ENCODE data around the gene FOXI3. TPM values are rescaled to one million over a fixed set of nuclear protein-coding genes. Genes with fewer than 3 reads are reported as not detected.

The FOXI3 gene
- total RNA-seq (not detected in 2 replicates), polyA plus RNA-seq (not detected in 2 replicates)

GRCh38 chr2:88452565-88452905, at the start of gene FOXI3:
Gene FOXI3 (minus strand): TSS chr2:88452693. CDS start chr2:88452535, 158 bp downstream.
- Histone ChIP-seq H3K9me3 (ENCODE audit: low read depth) (no peaks in the 10 kb centered on the region), H3K36me3 (replicated peaks; ENCODE audit: insufficient read depth, low read depth) (no peaks in the 10 kb centered on the region), H3K79me2 (no peaks in the 10 kb centered on the region), H3K4me1 (ENCODE audit: insufficient read depth) (no peaks in the 10 kb centered on the region), H2AFZ (peak within 1 kb of the TSS; percentile 71), H3K9me2 (replicated peaks; ENCODE audit: insufficient read depth) (no peaks in the 10 kb centered on the region), H4K20me1 (ENCODE audit: insufficient read depth, poor library complexity, severe bottlenecking) (no peaks in the 10 kb centered on the region), H3K27me3 (peaks cover 67% of the 10 kb centered on the region), H3K4me3 (no peak within 1 kb of the TSS), H3K27ac (no peak within 1 kb of the TSS), H3K4me2 (peak within 1 kb of the TSS; percentile 89)
- TF ChIP-seq EZH2phosphoT487 (IDR thresholded peaks at IDR 0.05; ENCODE audit: low read depth, severe bottlenecking, unreplicated experiment) (no peak), EZH2 (IDR thresholded peaks at IDR 0.05; ENCODE audit: borderline replicate concordance) (no peak)
- TF ChIP-seq, protein P1, sequence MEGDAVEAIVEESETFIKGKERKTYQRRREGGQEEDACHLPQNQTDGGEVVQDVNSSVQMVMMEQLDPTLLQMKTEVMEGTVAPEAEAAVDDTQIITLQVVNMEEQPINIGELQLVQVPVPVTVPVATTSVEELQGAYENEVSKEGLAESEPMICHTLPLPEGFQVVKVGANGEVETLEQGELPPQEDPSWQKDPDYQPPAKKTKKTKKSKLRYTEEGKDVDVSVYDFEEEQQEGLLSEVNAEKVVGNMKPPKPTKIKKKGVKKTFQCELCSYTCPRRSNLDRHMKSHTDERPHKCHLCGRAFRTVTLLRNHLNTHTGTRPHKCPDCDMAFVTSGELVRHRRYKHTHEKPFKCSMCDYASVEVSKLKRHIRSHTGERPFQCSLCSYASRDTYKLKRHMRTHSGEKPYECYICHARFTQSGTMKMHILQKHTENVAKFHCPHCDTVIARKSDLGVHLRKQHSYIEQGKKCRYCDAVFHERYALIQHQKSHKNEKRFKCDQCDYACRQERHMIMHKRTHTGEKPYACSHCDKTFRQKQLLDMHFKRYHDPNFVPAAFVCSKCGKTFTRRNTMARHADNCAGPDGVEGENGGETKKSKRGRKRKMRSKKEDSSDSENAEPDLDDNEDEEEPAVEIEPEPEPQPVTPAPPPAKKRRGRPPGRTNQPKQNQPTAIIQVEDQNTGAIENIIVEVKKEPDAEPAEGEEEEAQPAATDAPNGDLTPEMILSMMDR (IDR thresholded peaks at IDR 0.05; ENCODE audit: poor library complexity): no peak
- peak; percentile 30 for DNase-seq (ENCODE audit: low spot score)
- 0% methylated on average over 8 of the region's 48 CpGs for WGBS (ENCODE audit: low lambda C conversion rate, missing lambda C conversion rate)

DNA sequence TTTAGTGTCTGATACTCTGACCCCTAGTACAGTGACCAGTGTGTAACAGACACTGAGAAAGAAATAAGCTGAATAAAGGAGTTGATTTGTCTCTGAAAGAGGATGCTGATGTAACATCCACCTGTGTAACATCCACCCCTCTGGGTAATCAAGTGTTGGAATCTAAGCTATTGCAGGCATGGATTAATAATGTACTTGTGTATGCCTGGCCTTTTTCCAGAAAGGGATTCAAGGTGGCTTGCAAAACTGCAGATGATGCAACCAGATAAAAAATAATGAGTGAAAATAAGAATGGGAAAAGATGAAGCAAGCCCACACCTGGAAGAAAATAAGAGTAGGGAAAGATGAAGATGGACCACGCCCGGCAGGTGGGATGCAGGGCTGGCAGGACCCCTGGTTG, 48.2 kb upstream of the FOXI3 start:
- no peak for DNase-seq (ENCODE audit: low spot score)
- H3K4me2 ChIP-seq: no peak overlapping the region
- 100% methylated on average over 2 of the region's 2 CpGs for WGBS (ENCODE audit: low lambda C conversion rate, missing lambda C conversion rate)

GRCh38 chr2:88499204-88499603, 46.7 kb upstream of the FOXI3 start:
- Histone ChIP-seq H3K79me2 (no peaks in the 10 kb centered on the region), H3K4me1 (ENCODE audit: insufficient read depth) (no peaks in the 10 kb centered on the region), H3K27ac (no peak overlapping the region), H3K27me3 (no peaks in the 10 kb centered on the region), H3K4me3 (no peak overlapping the region), H3K9me3 (ENCODE audit: low read depth) (no peaks in the 10 kb centered on the region), H3K36me3 (replicated peaks; ENCODE audit: insufficient read depth, low read depth) (no peaks in the 10 kb centered on the region), H2AFZ (no peak overlapping the region), H4K20me1 (ENCODE audit: insufficient read depth, poor library complexity, severe bottlenecking) (no peaks in the 10 kb centered on the region), H3K4me2 (no peak overlapping the region), H3K9me2 (replicated peaks; ENCODE audit: insufficient read depth) (no peaks in the 10 kb centered on the region)
- TF ChIP-seq EZH2 (IDR thresholded peaks at IDR 0.05; ENCODE audit: borderline replicate concordance) (no peak), EZH2phosphoT487 (IDR thresholded peaks at IDR 0.05; ENCODE audit: low read depth, severe bottlenecking, unreplicated experiment) (no peak)
- TF ChIP-seq, protein P1 (IDR thresholded peaks at IDR 0.05; ENCODE audit: poor library complexity): no peak
- 36% methylated on average over 1 of the region's 1 CpG for whole genome bisulfite sequencing (ENCODE audit: low lambda C conversion rate, missing lambda C conversion rate)
- DNase-seq (ENCODE audit: low spot score): no peak

More for the DNA sequence above, 48.2 kb upstream of the FOXI3 start:
- no peaks in the 10 kb centered on the region for H3K4me1 ChIP-seq (ENCODE audit: insufficient read depth)
- no peaks in the 10 kb centered on the region for H3K9me2 ChIP-seq (replicated peaks; ENCODE audit: insufficient read depth)
- no peaks in the 10 kb centered on the region for H3K27me3 ChIP-seq
- H3K9me3 ChIP-seq (ENCODE audit: low read depth): no peaks in the 10 kb centered on the region
- H4K20me1 ChIP-seq (ENCODE audit: insufficient read depth, poor library complexity, severe bottlenecking): no peaks in the 10 kb centered on the region
- no peaks in the 10 kb centered on the region for H3K36me3 ChIP-seq (replicated peaks; ENCODE audit: insufficient read depth, low read depth)
- no peaks in the 10 kb centered on the region for H3K79me2 ChIP-seq
- H3K4me3 ChIP-seq: no peak overlapping the region
- TF ChIP-seq, protein P1 (IDR thresholded peaks at IDR 0.05; ENCODE audit: poor library complexity): no peak
- TF ChIP-seq EZH2 (IDR thresholded peaks at IDR 0.05; ENCODE audit: borderline replicate concordance) (no peak), EZH2phosphoT487 (IDR thresholded peaks at IDR 0.05; ENCODE audit: low read depth, severe bottlenecking, unreplicated experiment) (no peak)
- no peak overlapping the region for H3K27ac ChIP-seq
- H2AFZ ChIP-seq: no peak overlapping the region

DNA sequence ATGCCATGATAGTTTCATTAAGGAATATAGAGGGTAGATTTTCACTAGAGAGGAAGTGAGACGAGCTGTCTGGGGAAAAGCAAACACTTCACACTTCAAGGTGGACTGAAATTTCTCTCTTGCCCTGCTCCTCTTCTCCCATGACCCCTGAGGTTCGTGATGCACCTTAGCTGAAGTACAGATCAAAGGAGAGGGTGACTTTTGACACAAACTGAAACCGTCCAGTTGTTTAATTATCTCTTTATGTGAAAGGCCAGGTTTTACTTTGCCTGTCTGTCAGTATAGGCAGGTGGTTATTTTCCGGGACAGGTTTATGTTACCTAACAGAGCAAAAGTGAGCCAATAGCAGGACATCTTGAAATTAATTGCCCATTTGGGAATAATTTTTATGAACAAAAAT, 41.0 kb upstream of the FOXI3 start:
- no peaks in the 10 kb centered on the region for H3K27me3 ChIP-seq
- no peak overlapping the region for H3K27ac ChIP-seq
- H3K4me3 ChIP-seq: no peak overlapping the region
- H3K9me3 ChIP-seq (ENCODE audit: low read depth): no peaks in the 10 kb centered on the region
- H3K4me2 ChIP-seq: no peak overlapping the region
- 60% methylated on average over 4 of the region's 4 CpGs for WGBS (ENCODE audit: low lambda C conversion rate, missing lambda C conversion rate)
- H3K9me2 ChIP-seq (replicated peaks; ENCODE audit: insufficient read depth): no peaks in the 10 kb centered on the region
- no peaks in the 10 kb centered on the region for H3K36me3 ChIP-seq (replicated peaks; ENCODE audit: insufficient read depth, low read depth)
- H2AFZ ChIP-seq: no peak overlapping the region
- H3K79me2 ChIP-seq: no peaks in the 10 kb centered on the region
- no peak for DNase-seq (ENCODE audit: low spot score)
- TF ChIP-seq EZH2phosphoT487 (IDR thresholded peaks at IDR 0.05; ENCODE audit: low read depth, severe bottlenecking, unreplicated experiment): no peak
- TF ChIP-seq, protein P1 (IDR thresholded peaks at IDR 0.05; ENCODE audit: poor library complexity): no peak
- TF ChIP-seq EZH2 (IDR thresholded peaks at IDR 0.05; ENCODE audit: borderline replicate concordance): no peak
- H4K20me1 ChIP-seq (ENCODE audit: insufficient read depth, poor library complexity, severe bottlenecking): no peaks in the 10 kb centered on the region
- no peaks in the 10 kb centered on the region for H3K4me1 ChIP-seq (ENCODE audit: insufficient read depth)
